PFSK-1 (cell line): ENCODE data around the gene GEN1.

Experiments used
- FOXP2 ChIP-seq: optimal IDR thresholded peaks from 2 replicates; pipeline ENCODE3; 2011; ENCODE audit warnings: borderline replicate concordance, control low read depth, inconsistent platforms; ENCODE audit not compliant: insufficient read depth; ENCODE audit errors: extremely low read length, extremely low read depth
- POLR2AphosphoS5 ChIP-seq: IDR thresholded peaks from 2 replicates; pipeline ENCODE4 v1.6.1; 2012; ENCODE audit warnings: low read depth, mild to moderate bottlenecking, control low read depth, low read length, moderate library complexity
- SIN3A ChIP-seq: IDR thresholded peaks from 2 replicates; pipeline ENCODE4 v1.6.1; 2012; ENCODE audit warnings: mild to moderate bottlenecking, low read length, moderate library complexity, borderline replicate concordance; ENCODE audit not compliant: insufficient read depth
- TAF1 ChIP-seq: IDR thresholded peaks from 2 replicates; pipeline ENCODE4 v1.6.1; 2012; ENCODE audit warnings: low read length, control low read depth, borderline replicate concordance; ENCODE audit not compliant: insufficient read depth
- TF ChIP-seq, protein P1 (sequence below), 2 experiments: IDR thresholded peaks; 2 replicates each; pipeline versions ENCODE4 v1.6.1 to v1.8.0; 2011 to 2012; ENCODE audit warnings: low read depth in 2 of 2, low read length in 2 of 2, control low read depth in 1 of 2, inconsistent platforms in 1 of 2, mild to moderate bottlenecking in 1 of 2, moderate library complexity in 1 of 2; ENCODE audit not compliant: insufficient read depth in 1 of 2

Gene GEN1

DNA sequence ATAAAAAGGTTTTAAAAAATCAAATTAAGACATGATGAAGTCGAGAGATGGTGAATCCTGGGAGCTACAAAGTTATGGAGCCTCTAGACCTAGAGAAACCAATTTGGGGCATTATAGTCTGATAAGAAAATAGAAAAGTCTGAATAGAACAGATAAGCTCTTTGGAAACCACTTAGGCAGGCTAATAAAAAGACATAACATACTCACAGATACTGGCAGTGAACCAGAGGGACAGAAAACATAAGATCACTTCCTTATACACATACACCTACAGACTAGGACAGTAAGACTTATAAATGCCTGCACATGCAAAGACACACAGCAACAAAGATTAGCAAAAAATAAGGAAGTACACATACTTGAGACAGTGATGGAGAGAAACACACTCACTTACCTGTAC is 20.3 kb upstream of the GEN1 start:
- no peak for TF ChIP-seq POLR2AphosphoS5
- TF ChIP-seq TAF1 = no peak
- no peak for TF ChIP-seq FOXP2

GRCh38 chr2:17735864-17736263 is 18.1 kb upstream of the GEN1 start:
- no peak for TF ChIP-seq POLR2AphosphoS5
- no peak for TF ChIP-seq FOXP2
- TF ChIP-seq TAF1 = no peak
- TF ChIP-seq, protein P1, sequence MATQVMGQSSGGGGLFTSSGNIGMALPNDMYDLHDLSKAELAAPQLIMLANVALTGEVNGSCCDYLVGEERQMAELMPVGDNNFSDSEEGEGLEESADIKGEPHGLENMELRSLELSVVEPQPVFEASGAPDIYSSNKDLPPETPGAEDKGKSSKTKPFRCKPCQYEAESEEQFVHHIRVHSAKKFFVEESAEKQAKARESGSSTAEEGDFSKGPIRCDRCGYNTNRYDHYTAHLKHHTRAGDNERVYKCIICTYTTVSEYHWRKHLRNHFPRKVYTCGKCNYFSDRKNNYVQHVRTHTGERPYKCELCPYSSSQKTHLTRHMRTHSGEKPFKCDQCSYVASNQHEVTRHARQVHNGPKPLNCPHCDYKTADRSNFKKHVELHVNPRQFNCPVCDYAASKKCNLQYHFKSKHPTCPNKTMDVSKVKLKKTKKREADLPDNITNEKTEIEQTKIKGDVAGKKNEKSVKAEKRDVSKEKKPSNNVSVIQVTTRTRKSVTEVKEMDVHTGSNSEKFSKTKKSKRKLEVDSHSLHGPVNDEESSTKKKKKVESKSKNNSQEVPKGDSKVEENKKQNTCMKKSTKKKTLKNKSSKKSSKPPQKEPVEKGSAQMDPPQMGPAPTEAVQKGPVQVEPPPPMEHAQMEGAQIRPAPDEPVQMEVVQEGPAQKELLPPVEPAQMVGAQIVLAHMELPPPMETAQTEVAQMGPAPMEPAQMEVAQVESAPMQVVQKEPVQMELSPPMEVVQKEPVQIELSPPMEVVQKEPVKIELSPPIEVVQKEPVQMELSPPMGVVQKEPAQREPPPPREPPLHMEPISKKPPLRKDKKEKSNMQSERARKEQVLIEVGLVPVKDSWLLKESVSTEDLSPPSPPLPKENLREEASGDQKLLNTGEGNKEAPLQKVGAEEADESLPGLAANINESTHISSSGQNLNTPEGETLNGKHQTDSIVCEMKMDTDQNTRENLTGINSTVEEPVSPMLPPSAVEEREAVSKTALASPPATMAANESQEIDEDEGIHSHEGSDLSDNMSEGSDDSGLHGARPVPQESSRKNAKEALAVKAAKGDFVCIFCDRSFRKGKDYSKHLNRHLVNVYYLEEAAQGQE (IDR thresholded peaks at IDR 0.05; ENCODE audit: insufficient read depth in 1 of 2, low read depth in 2 of 2, low read length in 2 of 2) = no peak
- TF ChIP-seq SIN3A = no peak

GRCh38 chr2:17736989-17737388 is 16.9 kb upstream of the GEN1 start:
- no peak for TF ChIP-seq SIN3A
- no peak for TF ChIP-seq POLR2AphosphoS5
- TF ChIP-seq FOXP2 = no peak
- TF ChIP-seq, protein P1 (IDR thresholded peaks at IDR 0.05; ENCODE audit: insufficient read depth in 1 of 2, low read depth in 2 of 2, low read length in 2 of 2) = no peak
- no peak for TF ChIP-seq TAF1

GRCh38 chr2:17740203-17740602 is 13.7 kb upstream of the GEN1 start:
- TF ChIP-seq POLR2AphosphoS5 = no peak
- no peak for TF ChIP-seq SIN3A
- TF ChIP-seq TAF1 = no peak
- TF ChIP-seq, protein P1 (IDR thresholded peaks at IDR 0.05; ENCODE audit: insufficient read depth in 1 of 2, low read depth in 2 of 2, low read length in 2 of 2) = no peak
- no peak for TF ChIP-seq FOXP2

DNA sequence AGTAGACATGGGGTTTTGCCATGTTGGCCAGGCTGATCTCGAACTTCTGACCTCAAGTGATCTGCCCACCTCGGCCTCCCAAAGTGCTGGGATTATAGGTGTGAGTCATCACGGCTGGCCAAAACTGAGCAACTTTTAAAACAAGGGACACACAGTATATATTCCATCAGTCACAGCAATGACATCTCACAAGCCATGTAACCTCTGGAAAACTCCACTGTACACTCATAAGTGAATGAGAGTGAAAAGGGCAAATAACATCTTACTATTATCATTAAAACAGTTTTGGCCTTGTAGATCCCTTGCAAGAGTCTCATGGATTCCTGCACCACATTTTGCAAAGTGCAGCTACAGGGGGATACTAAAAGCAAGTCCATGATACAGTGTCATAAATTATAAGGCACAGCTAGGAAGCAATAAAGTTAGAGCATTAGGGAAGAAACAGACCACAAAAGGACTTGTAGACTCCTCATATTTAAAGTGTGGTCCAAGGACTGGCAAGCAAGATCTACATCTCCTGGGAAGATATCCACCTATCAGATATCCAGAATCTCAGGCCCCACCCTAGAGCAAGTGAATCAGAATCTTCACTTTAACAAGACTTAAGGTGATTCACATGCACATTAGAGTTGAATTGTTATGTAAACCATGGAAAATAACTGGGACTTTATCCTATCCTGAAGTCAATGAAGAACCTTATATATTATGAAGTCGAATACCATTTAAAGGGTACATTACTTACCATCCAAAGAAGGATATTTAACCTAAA is 6.1 kb upstream of the GEN1 start:
- TF ChIP-seq POLR2AphosphoS5 (no peak), SIN3A (no peak), FOXP2 (no peak), TAF1 (no peak)
- TF ChIP-seq, protein P1 (IDR thresholded peaks at IDR 0.05; ENCODE audit: insufficient read depth in 1 of 2, low read depth in 2 of 2, low read length in 2 of 2) = no peak
